Right renal pelvis (tissue), 4 donors: ENCODE measurements around the gene IQSEC1. TPM values are rescaled to one million over a fixed set of nuclear protein-coding genes. Genes with fewer than 3 reads are reported as not detected.

ENCODE experiments used
- DNase-seq, 4 donors: peaks; one replicate each; pipeline ENCODE4 v3.0.0-alpha.2; 2013; ENCODE audit warnings: low read depth in 4 of 4, low spot score in 3 of 4, missing footprints in 1 of 4
- polyA plus RNA-seq, 4 donors: library from polyadenylated mRNA; unstranded; fragments of 120-200 nt; gene quantifications; one replicate each; pipeline ENCODE4 v1.2.1, GENCODE V29; 2013; ENCODE audit not compliant: insufficient read length in 4 of 4

The IQSEC1 gene
- polyA plus RNA-seq, 4 donors, result 29.4 to 35.5 (median 33.1) TPM

DNA sequence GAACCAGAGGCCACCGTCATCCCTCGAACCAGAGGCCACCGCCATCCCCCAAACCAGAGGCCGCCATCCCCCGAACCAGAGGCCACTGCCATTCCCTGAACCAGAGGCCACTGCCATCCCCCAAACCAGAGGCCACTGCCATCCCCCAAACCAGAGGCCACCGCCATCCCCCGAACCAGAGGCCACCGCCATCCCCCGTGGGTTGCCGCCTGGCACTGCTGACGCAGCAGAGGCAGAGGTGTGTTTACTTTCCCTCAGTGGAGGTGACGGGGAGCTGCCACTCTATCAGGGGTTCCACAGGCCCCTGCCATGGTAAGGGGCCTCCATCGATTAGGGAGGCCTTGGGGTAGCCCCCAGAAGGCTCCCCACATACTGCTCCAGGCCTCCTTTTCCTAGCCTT is 1.5 kb downstream of the IQSEC1 start:
- DNase-seq, result no peak

DNA sequence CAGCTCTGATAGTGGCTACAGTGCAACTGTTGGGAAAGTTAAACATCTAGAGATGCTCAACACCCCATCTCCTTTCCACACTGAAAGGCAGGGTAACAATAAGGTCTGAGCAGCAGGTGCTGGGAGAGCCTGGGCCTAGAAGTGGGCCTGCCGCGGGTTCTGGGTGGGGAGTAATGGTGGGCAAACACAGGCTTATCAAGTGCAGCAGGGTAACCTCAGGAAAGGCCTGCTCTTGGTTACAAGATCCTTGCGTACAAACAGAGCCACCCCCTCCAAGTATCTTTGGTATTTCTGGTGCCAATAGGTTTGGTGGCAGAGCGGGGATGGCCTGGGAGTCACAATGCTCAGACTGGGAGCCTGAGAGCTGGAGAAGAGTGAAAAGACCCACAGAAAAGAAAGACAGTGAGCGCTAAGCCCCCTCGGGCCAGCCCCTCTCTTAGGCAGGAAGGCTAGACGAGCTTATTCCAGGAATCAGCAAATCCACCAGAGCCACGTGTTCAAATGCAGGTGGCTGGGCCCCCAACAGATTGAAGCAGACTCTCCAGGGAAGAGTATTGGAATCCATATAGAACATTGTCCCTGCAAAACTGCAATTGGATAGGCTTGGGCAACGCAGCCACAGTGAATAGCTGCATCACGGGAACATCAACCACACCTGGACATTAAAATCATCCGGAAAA is 2.7 kb downstream of the IQSEC1 start:
- DNase-seq, result no peak

DNA sequence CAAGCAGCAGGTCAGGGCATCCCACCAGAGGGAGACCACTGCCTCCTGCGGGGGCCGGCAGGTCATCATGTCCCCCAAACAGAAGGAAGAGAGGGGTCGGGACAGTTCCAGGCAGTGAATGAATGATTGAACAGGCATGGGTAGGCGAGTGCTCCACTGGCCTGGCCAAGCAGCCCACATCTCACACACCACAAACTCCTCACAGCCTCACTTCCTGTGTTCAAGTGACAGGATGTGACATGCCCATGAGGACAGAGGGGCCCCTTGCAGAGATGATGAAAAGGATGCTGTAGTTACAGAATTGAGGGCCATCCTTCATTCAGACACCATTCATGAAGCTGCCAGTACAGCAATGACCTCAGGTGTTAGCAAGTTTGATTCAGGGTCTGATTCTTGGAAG is 3.7 kb downstream of the IQSEC1 start:
- DNase-seq, result no peak

DNA sequence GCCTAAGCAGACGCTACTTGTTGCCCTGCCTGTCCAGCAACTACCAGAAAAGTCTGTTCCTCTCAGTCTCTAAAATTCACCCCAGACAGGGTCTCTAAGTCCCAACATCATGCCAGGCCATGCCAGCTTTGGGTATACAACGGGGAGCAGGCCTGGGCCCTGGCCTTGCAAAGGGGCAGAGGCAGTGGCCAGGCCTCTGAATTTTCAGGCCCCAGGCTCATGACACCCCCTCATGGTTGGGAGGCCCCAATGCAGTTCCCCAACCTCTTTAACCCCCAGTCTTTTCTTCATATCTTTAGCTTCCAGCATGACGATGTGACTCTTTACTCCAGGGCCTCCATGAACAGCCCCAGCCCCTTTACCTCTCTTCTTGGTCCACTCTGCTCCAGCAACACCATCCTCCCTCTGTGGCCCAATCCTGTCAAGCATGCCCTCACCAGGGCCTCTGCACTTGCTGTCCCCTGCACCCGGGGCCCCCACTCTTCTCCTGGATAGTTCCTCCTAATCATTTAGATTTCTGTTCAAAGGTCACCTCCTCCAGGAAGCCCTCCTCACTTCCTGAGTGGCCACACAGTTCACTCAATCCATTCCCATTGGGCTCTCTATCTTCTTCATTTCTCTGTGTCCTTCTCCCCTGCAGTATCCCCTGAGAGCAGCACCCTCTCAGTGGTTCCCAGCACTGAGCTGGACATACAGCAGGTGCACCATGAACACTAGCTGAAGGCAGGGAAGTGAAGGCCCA is 4.8 kb downstream of the IQSEC1 start:
- DNase-seq, result no peak

DNA sequence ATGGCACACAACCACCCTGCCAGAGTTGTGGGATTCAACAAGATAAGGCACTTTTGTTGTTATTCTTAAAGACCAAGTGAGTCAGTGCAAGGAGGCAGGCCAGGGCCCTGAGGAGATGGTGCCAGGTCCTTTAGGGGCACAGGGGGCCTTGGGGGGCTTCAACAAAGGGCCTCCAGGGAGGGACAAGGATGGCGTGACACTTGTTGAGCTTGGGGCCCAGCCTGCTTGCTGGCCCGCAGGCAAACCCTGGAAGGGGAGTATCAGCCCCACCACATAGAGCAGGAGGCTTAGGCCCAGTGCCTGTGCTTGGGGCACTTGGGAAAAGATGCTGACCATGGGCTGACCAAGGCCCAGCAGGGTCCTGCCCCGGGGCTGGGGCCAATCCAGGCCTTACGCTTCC is 5.5 kb downstream of the IQSEC1 start:
- DNase-seq, result no peak

DNA sequence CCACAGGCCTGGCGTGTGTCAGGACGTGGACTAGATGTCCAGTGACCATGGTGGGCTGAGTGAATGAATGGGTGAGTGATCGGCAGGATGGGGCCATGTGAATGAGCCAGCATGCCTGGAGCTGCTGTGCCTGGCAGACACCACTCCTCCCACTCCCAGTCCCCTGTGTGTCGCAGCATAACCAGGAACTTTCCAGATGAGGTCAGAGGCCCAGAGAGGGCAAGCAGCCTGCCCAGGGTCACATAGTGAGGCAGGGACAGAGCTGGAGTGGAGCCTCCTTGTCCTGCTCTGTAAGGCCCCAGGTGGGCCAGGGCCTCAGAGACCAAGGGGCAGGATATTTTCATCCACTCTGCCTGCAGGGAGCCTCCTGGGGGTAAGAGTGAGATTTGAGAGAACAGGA is 6.4 kb downstream of the IQSEC1 start:
- DNase-seq, result no peak

DNA sequence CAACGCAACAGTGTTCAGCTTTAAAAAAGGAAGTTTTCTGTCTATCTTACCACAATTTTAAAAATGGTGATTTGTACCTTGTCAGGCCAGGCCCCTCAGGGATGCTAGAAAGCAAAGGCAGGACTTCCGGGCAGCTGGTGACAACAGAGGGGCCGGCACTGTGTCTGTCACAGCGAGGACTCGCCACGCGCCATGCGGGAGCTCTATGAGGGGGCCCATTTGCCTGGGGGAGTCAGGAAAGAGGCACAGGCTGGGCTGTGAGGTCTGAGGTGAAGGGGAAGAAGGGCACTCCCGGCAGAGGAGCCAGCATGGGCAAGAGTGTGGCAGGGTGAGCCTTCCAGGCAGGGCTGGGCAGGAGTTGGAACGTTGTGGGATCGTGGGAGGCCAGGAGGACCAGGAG is 7.0 kb downstream of the IQSEC1 start:
- DNase-seq, result no peak

DNA sequence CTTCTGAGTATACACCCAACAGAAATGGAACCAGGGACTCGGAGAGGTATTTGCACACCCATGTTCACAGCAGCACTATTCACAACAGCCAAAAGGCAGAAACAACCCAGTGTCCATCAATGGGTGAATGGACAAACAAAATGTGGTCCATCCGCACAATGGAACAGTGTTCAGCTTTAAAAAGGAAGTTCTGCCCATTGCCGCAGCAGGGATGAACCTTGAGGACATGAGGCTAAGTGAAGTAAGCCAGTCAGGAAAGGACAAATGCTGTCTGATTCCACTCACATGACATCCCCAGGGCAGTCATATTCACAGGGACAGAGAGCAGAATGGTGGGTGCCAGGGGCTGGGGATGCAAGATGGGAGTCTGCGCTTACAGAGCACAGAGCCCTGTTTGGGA is 7.5 kb downstream of the IQSEC1 start:
- DNase-seq, result no peak

DNA sequence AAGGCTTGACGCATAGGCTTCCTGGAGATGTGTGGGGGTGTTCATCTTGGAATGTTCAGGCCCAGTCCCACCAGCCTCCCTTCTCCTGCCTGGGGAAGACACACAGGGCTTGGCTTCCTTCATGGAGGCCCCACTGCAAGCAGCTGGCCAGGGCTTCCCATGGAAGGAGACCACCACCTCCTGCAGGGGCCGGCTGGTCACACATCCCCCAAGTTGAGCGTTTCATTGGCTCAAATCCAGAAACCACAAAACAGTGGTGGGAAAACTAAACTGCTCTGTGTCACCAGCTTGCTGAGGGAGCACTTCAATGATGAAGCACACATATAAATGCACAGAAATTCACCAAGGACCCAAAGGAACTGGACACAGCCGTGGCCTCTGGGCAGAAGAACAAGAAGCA is 8.3 kb downstream of the IQSEC1 start:
- no peak for DNase-seq

DNA sequence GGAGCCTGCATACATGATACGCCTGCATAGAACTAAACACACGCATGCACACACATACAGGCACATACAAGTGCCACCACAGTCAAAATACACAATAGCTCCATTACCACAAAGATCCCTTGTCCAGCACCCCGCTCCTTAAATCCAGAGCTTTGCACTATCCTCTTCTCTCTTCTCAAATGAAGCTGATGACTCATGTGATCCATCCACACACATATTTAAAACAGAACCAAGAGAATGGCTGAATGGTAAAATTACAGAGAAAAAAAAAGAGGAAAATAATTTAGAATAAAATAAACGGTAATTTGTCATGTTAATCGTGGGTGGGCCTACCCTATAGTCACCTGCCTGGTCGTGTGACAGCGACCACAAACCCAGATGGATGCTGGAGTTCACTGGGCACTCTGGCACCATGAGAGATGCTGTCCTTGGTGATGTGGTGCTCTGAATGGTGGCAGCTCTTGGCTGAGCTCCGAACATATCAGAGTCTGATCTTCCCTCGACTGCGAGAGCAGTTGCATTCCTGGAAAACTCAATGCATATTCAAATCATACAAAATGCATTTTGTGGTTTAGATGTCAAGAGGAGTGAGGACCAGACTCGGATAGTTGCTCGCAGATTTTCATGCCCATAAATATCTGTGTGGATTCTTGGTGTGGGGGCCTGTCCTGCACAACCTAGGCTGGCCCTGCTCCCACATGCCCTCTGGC is 8.9 kb downstream of the IQSEC1 start:
- DNase-seq, result no peak

DNA sequence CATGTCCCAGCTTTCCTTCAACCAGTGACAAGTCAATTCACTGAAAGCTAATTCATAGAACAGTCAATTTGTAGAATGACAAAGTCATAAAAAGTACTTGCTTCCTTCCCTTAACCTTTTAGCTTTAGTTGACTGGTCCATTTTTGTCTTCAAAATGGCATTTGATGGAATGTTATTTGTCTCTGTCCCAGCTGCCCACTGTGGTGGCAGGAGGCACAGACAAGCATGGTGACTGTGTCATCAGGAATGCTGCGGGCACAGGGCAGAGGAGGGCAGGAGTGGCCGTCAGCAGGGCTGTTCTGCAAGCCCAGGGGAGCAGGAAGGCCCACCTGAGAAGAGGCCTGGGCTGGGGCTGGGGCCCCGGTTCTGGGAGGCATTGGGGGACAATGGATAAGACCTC is 10.0 kb downstream of the IQSEC1 start:
- no peak for DNase-seq

DNA sequence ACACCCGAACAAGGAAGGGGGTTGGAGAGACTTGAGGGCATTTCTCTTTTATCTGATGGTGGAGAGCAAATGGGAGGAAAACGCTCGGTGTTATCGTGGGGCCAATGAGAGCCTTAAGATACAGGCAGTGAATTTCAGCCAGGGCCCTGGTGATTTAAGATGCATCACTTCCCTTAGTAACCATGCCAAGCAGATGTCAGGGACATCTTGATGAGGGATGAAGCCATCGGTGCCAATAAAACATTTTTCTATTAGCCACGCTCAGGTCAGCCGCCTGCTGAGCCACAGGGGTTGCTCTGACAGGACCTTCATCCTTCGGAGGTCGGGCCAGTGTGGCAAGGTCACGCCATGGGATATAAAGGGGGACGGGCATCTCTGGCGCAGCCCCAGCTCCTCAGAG is 10.6 kb downstream of the IQSEC1 start:
- DNase-seq, result no peak

DNA sequence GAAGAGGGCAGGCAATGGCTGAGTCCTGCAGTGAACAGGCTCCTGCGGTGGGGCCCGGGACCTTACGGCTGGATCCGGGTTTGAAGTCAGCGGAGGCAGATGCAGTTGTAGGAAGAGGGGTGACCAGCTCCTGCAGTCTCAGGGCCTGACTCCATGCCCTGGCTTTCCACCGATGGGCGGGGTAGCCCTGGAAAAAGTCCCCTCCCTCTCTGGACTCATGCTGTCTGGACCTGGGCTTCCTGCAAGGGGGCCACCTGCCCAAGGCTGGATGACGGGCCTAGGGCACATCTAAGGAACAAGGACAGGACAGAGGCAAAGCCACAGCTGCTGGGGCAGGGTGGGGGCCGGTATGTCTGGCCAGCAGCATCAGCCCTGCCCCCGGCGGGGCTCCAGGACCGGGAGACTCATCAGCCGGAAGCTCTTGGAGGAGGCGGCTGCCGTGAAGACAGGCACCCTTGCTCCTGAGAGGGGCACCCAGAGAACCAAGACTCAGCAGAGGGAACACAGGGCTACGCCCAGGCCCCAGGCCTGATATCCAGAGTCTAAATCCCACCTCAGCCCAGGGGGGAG is 12.8 kb downstream of the IQSEC1 start:
- no peak for DNase-seq

DNA sequence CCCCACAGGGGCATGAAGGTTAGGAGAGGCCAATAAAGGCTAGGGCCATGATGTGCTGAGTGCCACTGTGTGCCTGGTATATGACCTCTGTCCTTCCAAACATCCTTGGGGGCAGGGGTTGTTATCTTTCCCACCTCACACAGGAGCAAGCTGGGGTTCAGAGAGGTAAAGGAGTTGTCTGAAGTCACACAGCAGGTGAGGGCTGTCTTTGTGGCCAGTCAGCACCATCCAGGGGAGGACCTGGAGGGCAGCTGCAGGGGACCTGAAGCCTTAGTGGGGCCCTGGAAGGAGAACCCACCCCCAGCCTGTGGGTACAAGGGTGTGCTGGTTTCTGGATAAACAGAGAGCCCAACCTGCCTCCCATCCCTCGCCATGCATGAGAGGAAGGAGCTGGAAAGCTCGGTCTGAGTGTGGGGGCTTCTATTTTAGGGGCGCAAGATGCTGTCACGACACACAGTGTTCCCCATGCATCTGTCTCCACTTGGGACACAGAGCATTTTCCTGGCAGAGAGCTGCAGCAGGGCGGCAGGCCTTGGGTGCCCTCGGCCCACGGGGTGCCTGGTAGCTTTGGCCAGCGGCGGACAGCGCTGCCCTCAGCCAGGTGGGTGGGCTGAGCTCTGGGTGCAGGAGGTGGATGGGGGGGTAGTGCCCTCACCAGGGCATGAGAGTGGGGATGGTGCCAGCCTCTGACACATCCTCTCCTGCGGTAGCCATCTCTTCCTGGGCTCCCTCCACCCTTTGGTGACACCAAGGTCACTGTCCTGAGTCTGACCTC is 14.7 kb downstream of the IQSEC1 start:
- no peak for DNase-seq

DNA sequence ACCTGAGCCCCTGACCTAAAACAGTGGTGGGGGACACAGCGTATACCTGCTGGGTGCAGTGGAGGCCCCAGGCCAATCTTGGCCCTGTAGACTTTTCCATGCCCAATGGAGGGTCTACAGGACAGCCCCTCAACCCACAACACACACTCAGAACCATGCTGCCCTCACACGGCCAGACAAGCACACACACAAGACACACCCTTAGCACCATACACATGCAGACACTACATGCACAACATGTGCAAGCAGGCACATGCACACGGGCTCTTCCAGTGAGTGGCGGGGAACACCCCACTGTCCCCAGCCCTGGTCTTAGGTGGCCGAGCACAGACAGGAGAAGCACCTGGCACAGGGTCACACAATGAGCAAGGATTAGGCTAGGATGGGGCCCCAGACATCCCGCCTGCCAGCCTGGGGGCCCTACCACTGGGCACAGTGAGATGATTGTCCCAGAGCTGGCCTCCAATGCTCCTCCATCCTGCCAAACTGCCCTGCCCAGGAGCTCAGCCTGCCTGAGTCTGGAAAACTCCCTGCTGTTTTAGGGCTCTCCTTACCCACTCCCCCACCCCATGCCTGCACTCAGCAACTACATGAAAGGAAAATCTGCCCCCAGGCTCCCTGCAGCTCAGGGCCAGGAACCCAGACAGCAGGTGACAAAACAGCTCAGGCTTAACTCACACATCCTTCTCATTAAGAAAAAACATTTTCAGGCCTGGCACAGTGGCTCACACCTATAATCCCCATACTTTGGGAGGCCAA is 15.8 kb downstream of the IQSEC1 start:
- DNase-seq, result no peak

DNA sequence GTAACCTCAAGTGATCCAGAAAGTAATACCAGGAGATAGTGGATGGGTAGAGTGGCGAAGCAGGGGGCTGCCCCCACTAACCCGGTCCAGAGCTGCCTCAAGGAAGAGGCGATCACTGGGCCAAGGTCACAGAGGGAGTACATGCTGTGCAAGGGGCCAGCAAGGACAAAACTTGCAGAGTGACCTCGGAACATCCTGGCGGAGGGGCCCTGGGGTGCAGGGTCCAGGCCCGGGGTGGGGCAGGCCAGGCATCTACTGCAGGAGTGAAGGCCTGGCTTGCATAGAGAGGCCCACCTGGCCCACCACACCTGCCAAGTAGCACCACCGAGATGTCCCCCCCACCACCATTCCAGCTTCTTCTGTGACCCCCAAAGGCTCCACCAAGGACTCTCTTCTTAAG is 17.6 kb downstream of the IQSEC1 start:
- no peak for DNase-seq

DNA sequence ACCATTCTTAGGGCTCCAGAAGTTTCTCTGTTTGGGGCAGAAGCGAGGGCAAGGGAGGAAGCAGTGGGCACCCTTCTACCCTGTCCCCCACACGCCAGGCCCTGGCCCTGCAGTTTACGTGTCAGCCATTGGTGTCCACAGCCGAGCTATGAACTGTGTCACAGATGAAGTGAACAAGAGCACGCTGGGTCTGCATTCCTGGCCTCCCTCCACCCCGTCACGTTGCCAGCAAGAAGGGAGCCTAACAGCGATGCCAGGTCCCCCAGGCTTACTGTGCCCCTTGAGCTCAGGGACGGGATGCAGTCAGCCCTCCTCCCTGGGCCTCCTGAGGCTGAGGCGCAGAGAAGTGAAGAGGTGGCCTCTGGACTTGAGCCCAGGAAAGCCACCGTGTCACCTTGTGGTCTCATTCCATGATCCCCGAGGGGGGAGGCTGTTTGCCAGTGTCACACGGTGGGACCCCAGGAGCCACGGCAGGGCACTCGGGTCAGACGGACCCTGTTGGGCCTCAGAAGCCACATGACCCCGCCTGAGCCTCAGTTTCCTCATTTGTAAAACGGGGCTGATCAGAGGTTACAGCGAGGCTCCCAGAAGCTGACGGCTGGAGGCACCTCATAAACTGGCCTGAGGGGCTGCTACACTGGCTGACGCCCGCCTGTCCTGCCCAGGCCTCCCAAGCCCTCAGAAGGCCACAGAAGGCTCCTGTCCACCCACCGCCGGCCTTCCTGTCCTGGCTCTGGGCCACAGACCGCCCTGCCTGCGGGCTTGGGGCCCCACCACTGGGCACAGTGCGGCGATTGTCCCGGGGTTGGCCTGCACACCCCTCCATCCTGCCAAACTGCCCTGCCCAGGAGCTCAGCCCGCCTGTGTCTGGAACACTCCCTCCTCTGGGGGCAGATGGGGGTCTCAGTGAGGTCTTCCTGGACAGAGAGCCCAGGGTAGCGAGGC is 18.6 kb downstream of the IQSEC1 start:
- DNase-seq, result no peak

DNA sequence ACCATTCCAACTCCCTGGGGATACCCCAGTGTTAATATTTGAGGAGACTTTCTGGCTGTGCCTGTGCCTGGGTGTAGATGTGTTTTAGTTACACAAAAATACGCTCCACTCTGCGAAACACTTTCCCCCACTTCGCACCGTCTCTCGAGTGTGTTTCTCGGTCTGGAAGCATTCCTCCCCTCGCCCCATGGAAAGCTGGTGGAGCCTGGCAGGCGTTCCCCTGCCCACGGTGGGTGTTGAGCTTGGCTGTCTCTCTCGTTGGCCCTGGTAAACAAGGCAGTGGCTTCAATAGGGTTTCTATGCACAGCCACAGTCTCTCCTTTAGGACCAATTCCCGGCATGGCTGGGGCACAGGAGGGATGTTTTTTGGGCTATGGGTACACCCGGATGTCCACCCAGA is 19.3 kb downstream of the IQSEC1 start:
- no peak for DNase-seq

DNA sequence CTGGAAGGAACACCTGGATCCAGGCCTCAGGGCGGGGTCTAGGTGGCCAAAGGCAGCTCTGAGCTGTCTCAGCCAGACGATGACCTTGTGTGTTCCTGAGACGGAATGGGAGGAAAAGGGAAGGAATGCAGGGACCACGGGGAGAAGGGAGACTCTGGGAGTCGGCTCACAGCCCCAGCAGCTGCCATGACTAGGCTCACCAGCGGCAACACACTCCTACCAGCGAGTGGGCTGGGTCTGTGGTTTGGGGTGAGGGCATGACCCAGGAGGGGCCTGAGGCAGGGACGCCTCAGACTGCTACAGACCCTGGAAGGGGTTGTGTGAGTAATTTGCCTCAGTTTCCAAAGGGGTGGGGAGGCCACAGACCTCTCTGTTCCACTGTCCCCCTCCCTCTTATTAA is 19.8 kb downstream of the IQSEC1 start:
- DNase-seq, result no peak
